HepG2 (cell line): ENCODE results near the gene ZNF556. TPM values are rescaled to one million over a fixed set of nuclear protein-coding genes. Genes with fewer than 3 reads are reported as not detected.

Experiments
- ATF1 ChIP-seq: IDR thresholded peaks from 2 replicates; pipeline ENCODE4 v1.6.1; 2016; ENCODE audit warnings: mild to moderate bottlenecking, control low read depth
- BCL6 ChIP-seq: IDR thresholded peaks from 2 replicates; pipeline ENCODE4 v1.6.1; 2016; ENCODE audit warnings: missing genetic modification reagents, missing compliant biosample characterization
- KDM3A ChIP-seq: IDR thresholded peaks from 2 replicates; pipeline ENCODE4 v1.6.1; 2018; ENCODE audit warnings: low read depth, missing compliant biosample characterization
- KLF12 ChIP-seq: sonication (generic); formaldehyde crosslinking; IDR thresholded peaks from 2 replicates; pipeline ENCODE4 v1.4.0; 2020; ENCODE audit warnings: missing genetic modification reagents, borderline replicate concordance
- LCORL ChIP-seq, 2 experiments: fragments of 450-650 bp in 1 of 2; sonication (generic) in 1 of 2; formaldehyde crosslinking in 1 of 2; IDR thresholded peaks; 2 replicates each; pipeline versions ENCODE4 v1.5.0 to v1.6.1; 2017 to 2020; ENCODE audit warnings: antibody characterized with exemption in 1 of 2, missing genetic modification reagents in 1 of 2
- NFYB ChIP-seq: sonication (generic); formaldehyde crosslinking; IDR thresholded peaks from 2 replicates; pipeline ENCODE4 v1.4.0; 2020; ENCODE audit warnings: missing genetic modification reagents
- PCBP2 ChIP-seq: fragments of 200-400 bp; formaldehyde crosslinking; optimal IDR thresholded peaks from 2 replicates; pipeline ENCODE3; 2018; ENCODE audit warnings: low read length, low read depth; ENCODE audit not compliant: poor library complexity, severe bottlenecking
- REPIN1 ChIP-seq: sonication (generic); formaldehyde crosslinking; IDR thresholded peaks from 2 replicates; pipeline ENCODE4 v1.8.0; 2022; ENCODE audit warnings: missing genetic modification reagents, low read depth, mild to moderate bottlenecking, borderline replicate concordance
- SIN3A ChIP-seq: IDR thresholded peaks from 2 replicates; pipeline ENCODE4 v1.6.1; 2011; ENCODE audit warnings: low read depth, mild to moderate bottlenecking, control low read depth, low read length, borderline replicate concordance
- SUZ12 ChIP-seq: fragments of 150-350 bp; IDR thresholded peaks from 2 replicates; pipeline ENCODE4 v1.6.1; 2014; ENCODE audit warnings: low read depth, low read length
- ZBTB8A ChIP-seq: sonication (generic); formaldehyde crosslinking; IDR thresholded peaks from 2 replicates; pipeline ENCODE4 v1.4.0; 2020; ENCODE audit warnings: mild to moderate bottlenecking, low read depth, missing genetic modification reagents, borderline replicate concordance
- ZNF44 ChIP-seq: sonication (generic); formaldehyde crosslinking; IDR thresholded peaks from 2 replicates; pipeline ENCODE4 v1.5.1; 2020; ENCODE audit warnings: mild to moderate bottlenecking, missing genetic modification reagents
- ZNF558 ChIP-seq: sonication (generic); formaldehyde crosslinking; IDR thresholded peaks from 2 replicates; pipeline ENCODE4 v1.9.0; 2022; ENCODE audit warnings: mild to moderate bottlenecking, missing genetic modification reagents, borderline replicate concordance
- ZNF790 ChIP-seq: sonication (generic); formaldehyde crosslinking; IDR thresholded peaks from 2 replicates; pipeline ENCODE4 v1.8.0; 2022; ENCODE audit warnings: missing genetic modification reagents, mild to moderate bottlenecking, borderline replicate concordance
- ZNF792 ChIP-seq: IDR thresholded peaks from 2 replicates; pipeline ENCODE4 v1.6.1; 2016
- polyA plus RNA-seq, 8 experiments: library from polyadenylated mRNA; depleted of rRNA in 3 of 8; stranded (reverse) in 7 of 8; unstranded in 1 of 8; fragments of >200 nt; fragmentation: Illumina TruSeq in 4 of 8; extraction: Trizol in 4 of 8; gene quantifications; 2 replicates each; pipeline versions ENCODE4 v1.2.1 to v1.2.3, GENCODE V29; 2011 to 2016; ENCODE audit warnings: low read depth in 4 of 8, missing spikeins in 1 of 8, mixed read lengths in 1 of 8; ENCODE audit not compliant: insufficient read depth in 1 of 8
- total RNA-seq, 5 experiments: library from RNA; depleted of rRNA; stranded (reverse); fragments of >200 nt; fragmentation: Illumina TruSeq; extraction: Trizol; gene quantifications; 2 replicates each; pipeline ENCODE4 v1.2.3, GENCODE V29; 2016; ENCODE audit warnings: low read depth in 1 of 5
- TF ChIP-seq, protein P1 (sequence below): sonication (generic); formaldehyde crosslinking; IDR thresholded peaks from 2 replicates; pipeline ENCODE4 v1.8.0; 2022; ENCODE audit warnings: missing genetic modification reagents, low read depth, mild to moderate bottlenecking, borderline replicate concordance
- TF ChIP-seq, protein P2 (sequence below): IDR thresholded peaks from 2 replicates; pipeline ENCODE4 v1.6.1; 2016; ENCODE audit warnings: missing genetic modification reagents, missing compliant biosample characterization
- TF ChIP-seq, protein P3 (sequence below): sonication (generic); formaldehyde crosslinking; IDR thresholded peaks from 2 replicates; pipeline ENCODE4 v1.5.0; 2020; ENCODE audit warnings: mild to moderate bottlenecking, missing genetic modification reagents
- TF ChIP-seq, protein P4 (sequence below): sonication (generic); formaldehyde crosslinking; IDR thresholded peaks from 2 replicates; pipeline ENCODE4 v1.8.0; 2022; ENCODE audit warnings: mild to moderate bottlenecking, missing genetic modification reagents; ENCODE audit not compliant: insufficient replicate concordance
- TF ChIP-seq, protein P5 (sequence below): sonication (generic); formaldehyde crosslinking; IDR thresholded peaks from 2 replicates; pipeline ENCODE4 v1.4.0; 2020; ENCODE audit warnings: missing genetic modification reagents, borderline replicate concordance

Gene ZNF556
- total and polyA plus RNA-seq, 2 of the 13 experiments (the other 11 are each of a cell fraction or from before 2014, with no cell fraction given), result 4.2 to 28.6 TPM

DNA sequence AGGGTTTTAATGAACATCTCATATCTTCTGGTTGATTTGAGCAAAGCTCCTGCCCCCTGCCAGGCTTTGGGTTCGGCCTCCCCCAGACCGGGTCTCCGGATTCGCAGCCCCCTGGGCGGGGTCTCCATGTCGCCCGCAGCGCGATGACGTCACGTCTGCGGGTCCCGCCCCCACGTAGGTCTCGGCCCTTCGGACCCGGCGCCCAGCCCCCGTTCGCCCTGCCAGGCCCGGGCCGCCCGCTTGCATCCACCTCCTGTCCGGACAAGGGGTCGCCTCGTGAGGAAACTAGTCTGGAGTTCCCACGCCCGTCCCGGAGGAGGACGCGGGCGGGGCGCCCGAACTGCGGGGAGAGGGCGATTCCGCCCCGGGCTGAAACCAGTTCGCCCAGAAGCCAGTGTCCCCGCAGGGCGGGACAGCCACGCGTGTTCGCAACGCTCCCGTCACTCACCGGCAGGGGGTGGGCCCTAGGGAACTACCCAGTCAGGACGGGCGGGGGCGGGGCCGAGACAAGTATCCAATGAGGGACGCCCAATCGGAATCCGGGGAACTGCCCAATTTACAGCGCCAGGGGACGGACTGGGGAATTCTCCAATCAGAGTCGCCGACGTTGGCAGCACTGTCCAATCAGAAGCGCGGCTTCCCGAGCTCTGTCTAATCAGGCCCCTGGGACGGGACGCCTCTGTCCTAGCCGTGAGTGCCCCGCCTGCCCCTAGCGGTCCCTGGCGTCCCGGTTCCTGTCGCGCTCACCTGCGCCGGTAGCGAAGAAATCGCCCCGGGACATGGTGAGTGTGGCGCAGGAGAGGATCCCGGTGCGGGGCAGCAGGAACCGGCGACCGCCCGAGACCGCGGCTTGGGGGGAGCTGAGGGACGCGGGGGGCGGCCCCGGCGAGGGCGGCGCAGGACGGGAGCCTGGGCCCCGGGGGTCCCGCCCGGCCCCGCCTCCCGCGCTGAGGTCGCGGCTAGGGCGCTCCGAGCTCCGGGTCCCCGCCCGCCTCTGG, 26.0 kb upstream of the ZNF556 start, which contains the start of gene ZNF555 (continued):
- peak; percentile 32; the same call in 1 of the 2 replicates for TF ChIP-seq SIN3A
- TF ChIP-seq, protein P1, sequence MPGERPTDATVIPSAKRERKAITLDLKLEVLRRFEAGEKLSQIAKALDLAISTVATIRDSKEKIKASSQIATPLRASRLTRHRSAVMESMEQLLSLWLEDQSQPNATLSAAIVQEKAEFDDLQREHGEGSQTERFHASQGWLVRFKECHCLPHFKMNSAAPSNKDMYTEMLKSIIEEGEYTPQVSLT (CRISPR knock-in tag), result no peak
- TF ChIP-seq NFYB, result peak; percentile 95
- no peak for TF ChIP-seq PCBP2
- no peak for TF ChIP-seq ZNF790
- TF ChIP-seq KLF12, result peak; percentile 92
- TF ChIP-seq, protein P2, sequence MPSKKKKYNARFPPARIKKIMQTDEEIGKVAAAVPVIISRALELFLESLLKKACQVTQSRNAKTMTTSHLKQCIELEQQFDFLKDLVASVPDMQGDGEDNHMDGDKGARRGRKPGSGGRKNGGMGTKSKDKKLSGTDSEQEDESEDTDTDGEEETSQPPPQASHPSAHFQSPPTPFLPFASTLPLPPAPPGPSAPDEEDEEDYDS (CRISPR knock-in tag), result peak; percentile 84; the same call in 1 of the 2 replicates
- 0 out of 2 replicates have a peak, but pooled peaks have one; percentile 61 for TF ChIP-seq KDM3A (CRISPR knock-in tag)
- peak; percentile 84; the same call in 1 of the 2 replicates for TF ChIP-seq REPIN1
- TF ChIP-seq ZNF558, result peak; percentile 81; the same call in 1 of the 2 replicates
- peak; percentile 79; the same call in 1 of the 2 replicates for TF ChIP-seq ZNF44
- TF ChIP-seq, protein P3, sequence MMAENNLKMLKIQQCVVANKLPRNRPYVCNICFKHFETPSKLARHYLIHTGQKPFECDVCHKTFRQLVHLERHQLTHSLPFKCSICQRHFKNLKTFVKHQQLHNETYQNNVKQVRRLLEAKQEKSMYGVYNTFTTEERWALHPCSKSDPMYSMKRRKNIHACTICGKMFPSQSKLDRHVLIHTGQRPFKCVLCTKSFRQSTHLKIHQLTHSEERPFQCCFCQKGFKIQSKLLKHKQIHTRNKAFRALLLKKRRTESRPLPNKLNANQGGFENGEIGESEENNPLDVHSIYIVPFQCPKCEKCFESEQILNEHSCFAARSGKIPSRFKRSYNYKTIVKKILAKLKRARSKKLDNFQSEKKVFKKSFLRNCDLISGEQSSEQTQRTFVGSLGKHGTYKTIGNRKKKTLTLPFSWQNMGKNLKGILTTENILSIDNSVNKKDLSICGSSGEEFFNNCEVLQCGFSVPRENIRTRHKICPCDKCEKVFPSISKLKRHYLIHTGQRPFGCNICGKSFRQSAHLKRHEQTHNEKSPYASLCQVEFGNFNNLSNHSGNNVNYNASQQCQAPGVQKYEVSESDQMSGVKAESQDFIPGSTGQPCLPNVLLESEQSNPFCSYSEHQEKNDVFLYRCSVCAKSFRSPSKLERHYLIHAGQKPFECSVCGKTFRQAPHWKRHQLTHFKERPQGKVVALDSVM (CRISPR knock-in tag), result 0 out of 2 replicates have a peak, but pooled peaks have one; percentile 29
- TF ChIP-seq ZNF792 (CRISPR knock-in tag), result no peak
- TF ChIP-seq ZBTB8A, result 0 out of 2 replicates have a peak, but pooled peaks have one; percentile 43
- TF ChIP-seq, protein P4, sequence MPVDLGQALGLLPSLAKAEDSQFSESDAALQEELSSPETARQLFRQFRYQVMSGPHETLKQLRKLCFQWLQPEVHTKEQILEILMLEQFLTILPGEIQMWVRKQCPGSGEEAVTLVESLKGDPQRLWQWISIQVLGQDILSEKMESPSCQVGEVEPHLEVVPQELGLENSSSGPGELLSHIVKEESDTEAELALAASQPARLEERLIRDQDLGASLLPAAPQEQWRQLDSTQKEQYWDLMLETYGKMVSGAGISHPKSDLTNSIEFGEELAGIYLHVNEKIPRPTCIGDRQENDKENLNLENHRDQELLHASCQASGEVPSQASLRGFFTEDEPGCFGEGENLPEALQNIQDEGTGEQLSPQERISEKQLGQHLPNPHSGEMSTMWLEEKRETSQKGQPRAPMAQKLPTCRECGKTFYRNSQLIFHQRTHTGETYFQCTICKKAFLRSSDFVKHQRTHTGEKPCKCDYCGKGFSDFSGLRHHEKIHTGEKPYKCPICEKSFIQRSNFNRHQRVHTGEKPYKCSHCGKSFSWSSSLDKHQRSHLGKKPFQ (CRISPR knock-in tag), result peak; percentile 31
- TF ChIP-seq ATF1 (CRISPR knock-in tag), result peak; percentile 86; the same call in 1 of the 2 replicates
- no peak for TF ChIP-seq SUZ12
- TF ChIP-seq, protein P5, sequence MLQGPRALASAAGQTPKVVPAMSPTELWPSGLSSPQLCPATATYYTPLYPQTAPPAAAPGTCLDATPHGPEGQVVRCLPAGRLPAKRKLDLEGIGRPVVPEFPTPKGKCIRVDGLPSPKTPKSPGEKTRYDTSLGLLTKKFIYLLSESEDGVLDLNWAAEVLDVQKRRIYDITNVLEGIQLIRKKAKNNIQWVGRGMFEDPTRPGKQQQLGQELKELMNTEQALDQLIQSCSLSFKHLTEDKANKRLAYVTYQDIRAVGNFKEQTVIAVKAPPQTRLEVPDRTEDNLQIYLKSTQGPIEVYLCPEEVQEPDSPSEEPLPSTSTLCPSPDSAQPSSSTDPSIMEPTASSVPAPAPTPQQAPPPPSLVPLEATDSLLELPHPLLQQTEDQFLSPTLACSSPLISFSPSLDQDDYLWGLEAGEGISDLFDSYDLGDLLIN (CRISPR knock-in tag), result peak; percentile 52; the same call in 1 of the 2 replicates
- no peak for TF ChIP-seq LCORL (IDR thresholded peaks at IDR 0.05)
- peak; percentile 95 for TF ChIP-seq LCORL (CRISPR knock-in tag; IDR thresholded peaks at IDR 0.05)
- 0 out of 2 replicates have a peak, but pooled peaks have one; percentile 3 for TF ChIP-seq BCL6 (CRISPR knock-in tag)
